ENCODE data around the gene THSD4. TPM values are rescaled to one million over a fixed set of nuclear protein-coding genes. Genes with fewer than 3 reads are reported as not detected.
A peak's percentile ranks its signal among the peaks of the same experiment; 100 is the strongest.

Gene THSD4
- total and polyA plus RNA-seq, 2 of the 4 experiments (the other 2 are of a cell fraction) = 25.5 to 31.1 TPM

GRCh38 chr15:71203586-71204474 lies 88.6 kb downstream of the THSD4 start:
- intact Hi-C loops (cut with micrococcal nuclease) = no loop called here
- Histone ChIP-seq H3K4ac (ENCODE audit: low read depth, low read length) (peak overlapping the region; percentile 11; the same call in 1 of the 2 replicates), H3K9me1 (ENCODE audit: insufficient read depth, low read length) (peaks cover 22% of the 10 kb centered on the region), H3K23ac (ENCODE audit: low read depth, low read length) (no peak overlapping the region), H3K9me3 (ENCODE audit: control insufficient read depth, insufficient read depth, low read length) (no peaks in the 10 kb centered on the region), H2BK20ac (ENCODE audit: low read depth, low read length) (peak overlapping the region; percentile 13; the same call in 1 of the 2 replicates), H4K91ac (ENCODE audit: insufficient read depth, low read depth, low read length) (no peak overlapping the region; the same call in 1 of the 2 replicates), H2AK5ac (ENCODE audit: low read depth, low read length) (no peak overlapping the region), H3K4me3 (ENCODE audit: insufficient read depth, low read depth, low read length) (no peak overlapping the region), H3K56ac (ENCODE audit: extremely low read depth, insufficient read depth, low read length) (no peak overlapping the region), H2BK5ac (ENCODE audit: low read depth, low read length, poor library complexity, severe bottlenecking) (no peak overlapping the region), H3K27ac (ENCODE audit: insufficient read depth, low read length) (peak overlapping the region; percentile 3; the same call in 1 of the 2 replicates), H2AK9ac (replicated peaks; ENCODE audit: low read depth, low read length, poor library complexity) (no peak overlapping the region), H3K18ac (ENCODE audit: low read depth, low read length) (no peak overlapping the region; the same call in 1 of the 2 replicates), H3K4me1 (ENCODE audit: control insufficient read depth, insufficient read depth, low read length) (peaks cover 25% of the 10 kb centered on the region), H3K4me2 (ENCODE audit: low read depth, low read length) (no peak overlapping the region), H2BK120ac (ENCODE audit: low read depth, low read length) (0 out of 2 replicates have a peak overlapping the region, but pooled peaks have one; percentile 1), H4K8ac (ENCODE audit: low read depth in 2 of 2, low read length in 2 of 2) (no peak overlapping the region; a peak in 1 of 4 replicates), H2AFZ (replicated peaks; ENCODE audit: low read length, poor library complexity) (peak overlapping the region; percentile 37), H3K27me3 (ENCODE audit: control insufficient read depth, insufficient read depth, low read length) (no peaks in the 10 kb centered on the region), H3K79me1 (ENCODE audit: low read depth in 1 of 2, low read length in 2 of 2) (peaks cover 37 to 63% of the 10 kb centered on the region in 2 experiments), H4K5ac (ENCODE audit: low read depth, low read length) (no peak overlapping the region; the same call in 1 of the 2 replicates), H3K14ac (replicated peaks; ENCODE audit: low read depth, low read length) (0 out of 2 replicates have a peak overlapping the region, but pooled peaks have one; percentile 16), H3K36me3 (ENCODE audit: control insufficient read depth, insufficient read depth, low read length) (no peaks in the 10 kb centered on the region), H4K20me1 (ENCODE audit: insufficient read depth, low read length) (peaks cover 8% of the 10 kb centered on the region), H2BK15ac (ENCODE audit: low read depth, low read length) (peak overlapping the region; percentile 41; the same call in 1 of the 3 replicates), H3K9ac (ENCODE audit: low read depth, low read length) (no peak overlapping the region)
- POLR2A ChIA-PET (ENCODE audit: unreplicated experiment) = no interaction called here
- TF ChIP-seq MAZ (IDR thresholded peaks at IDR 0.05; ENCODE audit: borderline replicate concordance, low read depth, low read length) (no peak), CHD1 (IDR thresholded peaks at IDR 0.05; ENCODE audit: low read depth, low read length) (no peak), MAFK (IDR thresholded peaks at IDR 0.05; ENCODE audit: low read depth, low read length) (no peak), FOS (IDR thresholded peaks at IDR 0.05; ENCODE audit: low read depth, low read length) (no peak), ELK1 (IDR thresholded peaks at IDR 0.05; ENCODE audit: borderline replicate concordance, low read depth, low read length) (no peak), SMC3 (IDR thresholded peaks at IDR 0.05; ENCODE audit: low read depth, low read length) (no peak), RFX5 (IDR thresholded peaks at IDR 0.05; ENCODE audit: low read depth, low read length) (no peak), BHLHE40 (IDR thresholded peaks at IDR 0.05; ENCODE audit: low read depth, low read length) (no peak), MXI1 (IDR thresholded peaks at IDR 0.05; ENCODE audit: borderline replicate concordance, low read depth, low read length) (no peak), POLR2A (IDR thresholded peaks at IDR 0.05; ENCODE audit: low read depth, low read length) (no peak)
- dilution Hi-C loops (cut with HindIII; ENCODE audit: low sequenced_read_pairs, unreplicated experiment) = no loop called here
- DNase-seq (peak; percentile 35), ATAC-seq (ENCODE audit: low read depth) (peak; percentile 46)
- WGBS, 2 experiments (ENCODE audit: extremely low coverage in 2 of 2, insufficient read length in 1 of 2) = 100% methylated on average over 2 of the region's 13 CpGs; no CpG with 5 or more reads in 1 of the 2 experiments
- in situ Hi-C loops (cut with MboI; ENCODE audit: low sequenced_read_pairs) = no loop called here
- no TSS peak for BruUV-seq (replicated peaks)
- CTCF ChIA-PET = no interaction called here

All from IMR-90 (cell line).